Mesenchymal stem cell (in vitro differentiated cells and primary cell): Measurements from ENCODE around the gene PLIN1. TPM values are rescaled to one million over a fixed set of nuclear protein-coding genes. Genes with fewer than 3 reads are reported as not detected.

ENCODE experiments used
- DNase-seq: peaks from one replicate; pipeline ENCODE4 v3.0.0-alpha.2; 2013
- H2AFZ ChIP-seq: one replicate; pipeline ENCODE4 v1.6.1; 2013; ENCODE audit warnings: low read depth, mild to moderate bottlenecking, control low read depth, inconsistent platforms, low read length, moderate library complexity
- H2AK5ac ChIP-seq: 2 replicates; pipeline ENCODE4 v1.6.1; 2013; ENCODE audit warnings: low read length, moderate library complexity, mild to moderate bottlenecking, inconsistent platforms; ENCODE audit not compliant: severe bottlenecking
- H2BK120ac ChIP-seq: one replicate; pipeline ENCODE4 v1.6.1; 2013; ENCODE audit warnings: low read depth, mild to moderate bottlenecking, inconsistent platforms, low read length, moderate library complexity
- H2BK12ac ChIP-seq, 2 experiments: one replicate each; pipeline ENCODE4 v1.6.1; 2013; ENCODE audit warnings: inconsistent platforms in 2 of 2, low read length in 2 of 2, mild to moderate bottlenecking in 2 of 2, moderate library complexity in 2 of 2, control low read depth in 1 of 2
- H2BK15ac ChIP-seq: one replicate; pipeline ENCODE4 v1.6.1; 2013; ENCODE audit warnings: mild to moderate bottlenecking, low read depth, inconsistent platforms; ENCODE audit not compliant: poor library complexity, severe bottlenecking
- H2BK5ac ChIP-seq: 2 replicates; pipeline ENCODE4 v1.6.1; 2013; ENCODE audit warnings: low read depth, mild to moderate bottlenecking, low read length, control low read depth, inconsistent platforms; ENCODE audit not compliant: poor library complexity, severe bottlenecking
- H3K14ac ChIP-seq, 2 experiments: one replicate each; pipeline ENCODE4 v1.6.1; 2013; ENCODE audit warnings: inconsistent platforms in 2 of 2, low read length in 2 of 2, control low read depth in 1 of 2, mild to moderate bottlenecking in 1 of 2, moderate library complexity in 1 of 2
- H3K18ac ChIP-seq, 2 experiments: one replicate each; pipeline ENCODE4 v1.6.1; 2013; ENCODE audit warnings: inconsistent platforms in 2 of 2, low read length in 2 of 2, control low read depth in 1 of 2, low read depth in 1 of 2, mild to moderate bottlenecking in 1 of 2
- H3K23ac ChIP-seq, 2 experiments: one replicate each; pipeline ENCODE4 v1.6.1; 2013; ENCODE audit warnings: inconsistent platforms in 2 of 2, low read length in 2 of 2, mild to moderate bottlenecking in 2 of 2, moderate library complexity in 2 of 2, control low read depth in 1 of 2
- H3K27ac ChIP-seq: 2 replicates; pipeline ENCODE4 v1.5.1; 2013; ENCODE audit warnings: mild to moderate bottlenecking, moderate library complexity, low read length, control low read depth, inconsistent platforms; ENCODE audit not compliant: poor library complexity, severe bottlenecking
- H3K27me3 ChIP-seq, 2 experiments: 2 replicates each; pipeline versions ENCODE4 v1.6.1 to v1.7.0; 2013; ENCODE audit warnings: low read length in 2 of 2, mild to moderate bottlenecking in 2 of 2, moderate library complexity in 2 of 2, control low read depth in 1 of 2, inconsistent platforms in 1 of 2; ENCODE audit not compliant: control insufficient read depth in 1 of 2, insufficient read depth in 1 of 2
- H3K36me3 ChIP-seq, 2 experiments: 2 replicates each; pipeline versions ENCODE4 v1.6.1 to v1.7.0; 2013; ENCODE audit warnings: low read length in 2 of 2, control low read depth in 1 of 2, inconsistent platforms in 1 of 2, low read depth in 1 of 2, mild to moderate bottlenecking in 1 of 2; ENCODE audit not compliant: insufficient read depth in 2 of 2, control insufficient read depth in 1 of 2
- H3K4ac ChIP-seq, 2 experiments: one replicate each; pipeline ENCODE4 v1.6.1; 2013; ENCODE audit warnings: inconsistent platforms in 2 of 2, low read length in 2 of 2, mild to moderate bottlenecking in 2 of 2, moderate library complexity in 2 of 2, control low read depth in 1 of 2, low read depth in 1 of 2
- H3K4me1 ChIP-seq: 2 replicates; pipeline ENCODE4 v1.6.1; 2013; ENCODE audit warnings: low read depth, low read length, control low read depth; ENCODE audit not compliant: control insufficient read depth, insufficient read depth
- H3K4me2 ChIP-seq: 2 replicates; pipeline ENCODE4 v1.6.1; 2013; ENCODE audit warnings: low read length, mild to moderate bottlenecking, inconsistent platforms; ENCODE audit not compliant: poor library complexity, severe bottlenecking
- H3K4me3 ChIP-seq, 2 experiments: 2 replicates each; pipeline versions ENCODE4 v1.5.1 to v1.7.0; 2013; ENCODE audit warnings: low read length in 2 of 2, mild to moderate bottlenecking in 2 of 2, control low read depth in 1 of 2, low read depth in 1 of 2; ENCODE audit not compliant: insufficient read depth in 1 of 2
- H3K79me1 ChIP-seq: replicated peaks from 2 replicates; pipeline ENCODE4 v1.6.1; 2013; ENCODE audit warnings: mild to moderate bottlenecking, control low read depth, low read length, inconsistent platforms; ENCODE audit not compliant: poor library complexity, severe bottlenecking
- H3K9ac ChIP-seq: 2 replicates; pipeline ENCODE4 v1.7.0; 2013; ENCODE audit warnings: mild to moderate bottlenecking, low read length, moderate library complexity
- H3K9me3 ChIP-seq: 2 replicates; pipeline ENCODE4 v1.7.0; 2013; ENCODE audit warnings: mild to moderate bottlenecking, low read length; ENCODE audit not compliant: control insufficient read depth
- H4K8ac ChIP-seq: one replicate; pipeline ENCODE4 v1.6.1; 2013; ENCODE audit warnings: inconsistent platforms, mild to moderate bottlenecking, low read length, moderate library complexity
- H4K91ac ChIP-seq: one replicate; pipeline ENCODE4 v1.6.1; 2013; ENCODE audit warnings: mild to moderate bottlenecking, low read length, inconsistent platforms
- WGBS: methylation state at CpG from one replicate; pipeline ENCODE4 v1.1.7; 2013; ENCODE audit warnings: mixed read lengths; 5-methylcytosine and 5-hydroxymethylcytosine counted together
- small RNA-seq: library from polyadenylated mRNA; stranded (forward); fragments of <200 nt; extraction: miRNeasy Mini kit (QIAGEN cat#:217004); gene quantifications from one replicate; pipeline ENCODE3, GENCODE V24; 2013; ENCODE audit warnings: low read depth

PLIN1 gene

GRCh38 chr15:89621547-89621946 is 57.6 kb downstream of the PLIN1 start:
- H3K36me3 ChIP-seq = peaks cover 32 to 69% of the 10 kb centered on the region in 2 experiments
- H3K4me1 ChIP-seq = no peaks in the 10 kb centered on the region
- H2AFZ ChIP-seq = no peak overlapping the region
- H2BK5ac ChIP-seq = no peak overlapping the region
- H3K4ac ChIP-seq = no peak overlapping the region
- no peak overlapping the region for H3K27ac ChIP-seq
- H4K8ac ChIP-seq = no peak overlapping the region
- no peaks in the 10 kb centered on the region for H3K9me3 ChIP-seq
- WGBS = 90% methylated on average over 2 of the region's 4 CpGs
- H3K4me2 ChIP-seq = no peak overlapping the region
- H3K23ac ChIP-seq = no peak overlapping the region
- no peak overlapping the region for H2BK12ac ChIP-seq
- no peak overlapping the region for H2BK15ac ChIP-seq
- DNase-seq = peak; percentile 2
- H3K9ac ChIP-seq = no peak overlapping the region
- H3K27me3 ChIP-seq = no peaks in the 10 kb centered on the region
- no peak overlapping the region for H4K91ac ChIP-seq
- H3K79me1 ChIP-seq = peaks cover 14% of the 10 kb centered on the region
- no peak overlapping the region for H2BK120ac ChIP-seq
- H2AK5ac ChIP-seq = no peak overlapping the region
- H3K18ac ChIP-seq = no peak overlapping the region
- H3K14ac ChIP-seq = no peak overlapping the region
- H3K4me3 ChIP-seq = no peak overlapping the region

GRCh38 chr15:89616228-89616627 is 62.9 kb downstream of the PLIN1 start:
- H3K4me3 ChIP-seq = no peak overlapping the region
- H2AK5ac ChIP-seq = no peak overlapping the region
- H3K9me3 ChIP-seq = peaks cover 24% of the 10 kb centered on the region
- 98% methylated on average over 4 of the region's 4 CpGs for WGBS
- no peak overlapping the region for H2AFZ ChIP-seq
- H2BK120ac ChIP-seq = no peak overlapping the region
- peaks cover 7 to 49% of the 10 kb centered on the region in 2 experiments for H3K36me3 ChIP-seq
- no peaks in the 10 kb centered on the region for H3K27me3 ChIP-seq
- no peak overlapping the region for H3K4me2 ChIP-seq
- no peak overlapping the region for H3K18ac ChIP-seq
- H4K8ac ChIP-seq = no peak overlapping the region
- no peak overlapping the region for H4K91ac ChIP-seq
- no peak overlapping the region for H2BK12ac ChIP-seq
- no peak overlapping the region for H3K9ac ChIP-seq
- H3K23ac ChIP-seq = no peak overlapping the region
- no peak for DNase-seq
- H3K79me1 ChIP-seq = peaks cover 7% of the 10 kb centered on the region
- no peaks in the 10 kb centered on the region for H3K4me1 ChIP-seq
- no peak overlapping the region for H2BK15ac ChIP-seq
- H2BK5ac ChIP-seq = no peak overlapping the region
- no peak overlapping the region for H3K4ac ChIP-seq
- no peak overlapping the region for H3K27ac ChIP-seq
- no peak overlapping the region for H3K14ac ChIP-seq

GRCh38 chr15:89615135-89615534 is 64.0 kb downstream of the PLIN1 start:
- Histone ChIP-seq H3K27ac (no peak overlapping the region), H2BK120ac (no peak overlapping the region), H3K14ac (no peak overlapping the region), H3K4ac (no peak overlapping the region), H2BK15ac (no peak overlapping the region), H3K18ac (no peak overlapping the region), H2BK12ac (no peak overlapping the region), H3K4me2 (no peak overlapping the region), H3K27me3 (no peaks in the 10 kb centered on the region), H4K91ac (no peak overlapping the region), H4K8ac (no peak overlapping the region), H2AK5ac (no peak overlapping the region), H3K9ac (no peak overlapping the region), H3K9me3 (peaks cover 33% of the 10 kb centered on the region), H3K4me3 (no peak overlapping the region), H3K36me3 (peaks cover 7 to 48% of the 10 kb centered on the region in 2 experiments), H2AFZ (no peak overlapping the region), H2BK5ac (no peak overlapping the region), H3K79me1 (peaks cover 7% of the 10 kb centered on the region), H3K23ac (no peak overlapping the region), H3K4me1 (no peaks in the 10 kb centered on the region)
- DNase-seq = no peak
- no CpG with 5 or more reads among the region's 1 CpG for WGBS

Small RNA genes lying within 50 kb of the gene (small RNA-seq; reads per million reads assigned to genes)
- gene RNU6-132P = not detected
